Kidney capillary endothelial cell (primary cell): ENCODE results near the gene PHACTR3.
A peak's percentile ranks its signal among the peaks of the same experiment; 100 is the strongest.

Experiments
- DNase-seq: peaks from one replicate; pipeline ENCODE4 v3.0.0-alpha.2; 2018; ENCODE audit warnings: low spot score

The PHACTR3 gene

DNA sequence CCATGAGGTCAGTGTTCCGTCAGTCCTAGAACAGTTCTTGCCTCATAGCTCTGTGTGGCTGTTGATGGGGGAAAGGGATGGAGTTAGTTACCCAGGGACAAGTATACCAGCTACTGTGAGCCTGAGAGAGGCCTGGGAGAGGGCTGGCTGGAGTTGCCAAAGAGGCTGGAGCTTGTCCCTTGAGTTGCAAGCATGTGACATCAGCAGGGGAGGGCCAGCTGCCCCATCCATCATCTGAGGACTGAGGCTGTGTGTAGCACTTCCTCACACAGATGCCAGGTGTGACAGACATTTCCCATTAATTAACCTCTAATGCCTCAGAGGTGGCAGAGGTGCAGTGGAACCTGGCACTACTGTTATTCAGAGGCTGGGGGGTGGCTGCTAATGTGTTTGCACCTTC, 131.6 kb downstream of the PHACTR3 start:
- no peak for DNase-seq

- no peak for DNase-seq
Measured at GRCh38 chr20:59736366-59736765, 132.0 kb downstream of the PHACTR3 start.

- DNase-seq, result no peak
Measured at GRCh38 chr20:59737073-59737666, 132.8 kb downstream of the PHACTR3 start.

- no peak for DNase-seq
Measured at GRCh38 chr20:59737816-59738215, 133.5 kb downstream of the PHACTR3 start.

DNA sequence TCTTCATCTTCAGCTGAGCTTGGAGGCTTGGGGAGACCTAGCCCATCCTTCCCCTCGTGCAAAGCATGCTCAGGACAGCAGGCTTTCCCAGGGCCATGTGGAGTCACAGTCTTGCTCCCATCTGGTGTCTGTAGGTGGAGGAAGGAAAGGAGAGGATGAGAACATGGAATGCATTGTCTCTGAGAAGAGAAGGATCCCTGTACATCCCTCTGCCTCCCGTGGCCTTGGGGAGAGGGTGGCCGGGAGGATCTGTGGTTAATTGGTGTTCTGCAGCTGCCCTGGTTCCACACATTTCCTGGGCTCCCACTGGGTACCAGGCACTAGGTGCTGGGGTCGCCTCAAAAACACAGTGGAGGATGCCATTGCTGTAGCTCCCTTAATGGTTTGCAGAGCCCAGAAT, 134.5 kb downstream of the PHACTR3 start:
- no peak for DNase-seq

DNA sequence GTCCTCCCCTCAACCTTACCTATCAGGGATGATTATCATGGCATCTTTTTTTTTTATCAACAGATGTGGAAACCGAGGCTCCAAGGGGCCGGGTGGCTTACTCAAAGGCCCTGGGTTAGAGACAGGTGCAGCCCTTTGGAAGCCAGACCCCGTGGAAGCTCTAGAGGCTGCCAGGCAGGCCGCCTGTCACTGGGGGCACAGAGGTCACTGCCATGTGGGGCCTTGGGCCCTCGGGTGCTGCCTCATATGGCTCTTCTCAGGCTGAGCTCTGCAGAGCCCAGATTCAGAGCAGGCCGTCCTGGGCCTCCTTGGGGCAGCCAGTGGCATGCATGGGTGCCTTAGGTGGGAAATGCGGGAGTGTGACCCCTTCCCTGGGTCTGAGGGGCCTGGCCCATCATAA, 136.3 kb downstream of the PHACTR3 start:
- no peak for DNase-seq

GRCh38 chr20:59741073-59741472, 136.7 kb downstream of the PHACTR3 start:
- DNase-seq, result no peak

DNA sequence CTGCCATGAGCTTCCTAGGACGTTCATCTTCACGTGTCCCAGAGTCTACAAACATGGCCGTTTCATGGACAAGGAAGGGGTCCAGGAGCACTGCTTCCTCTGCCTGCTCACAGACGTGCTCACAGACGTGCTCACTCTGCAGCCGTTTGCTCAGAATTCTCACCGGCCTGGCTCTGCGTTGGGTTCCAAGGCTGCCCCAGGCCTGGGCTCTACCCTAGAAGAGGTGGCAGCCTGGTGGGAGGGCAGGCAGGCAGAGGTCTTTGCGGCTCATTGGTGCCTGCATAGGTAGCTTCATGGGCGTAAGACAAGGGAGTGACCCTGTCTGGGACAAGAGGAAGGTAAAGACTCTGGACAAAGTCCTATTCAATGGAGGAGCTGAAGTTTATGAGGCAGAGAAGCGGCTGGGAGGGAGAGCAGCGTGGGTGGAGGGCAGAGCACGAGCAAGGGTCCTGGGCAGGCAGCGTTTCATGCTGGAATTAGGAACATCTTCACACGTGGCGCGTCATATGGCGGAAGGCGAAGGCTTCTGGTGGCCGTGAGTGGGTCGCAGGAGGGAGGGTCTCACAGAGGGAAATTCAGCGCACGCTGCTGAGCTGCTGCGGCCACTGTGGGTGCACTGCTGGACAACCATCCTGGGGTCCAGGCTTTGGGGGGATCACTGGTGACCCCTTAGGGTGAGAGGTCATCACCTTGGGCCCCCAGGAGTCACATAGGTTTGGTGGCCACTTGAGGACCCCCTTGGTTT, 138.2 kb downstream of the PHACTR3 start:
- DNase-seq, result no peak

- no peak for DNase-seq
Measured at GRCh38 chr20:59743308-59743707, 139.0 kb downstream of the PHACTR3 start.

DNA sequence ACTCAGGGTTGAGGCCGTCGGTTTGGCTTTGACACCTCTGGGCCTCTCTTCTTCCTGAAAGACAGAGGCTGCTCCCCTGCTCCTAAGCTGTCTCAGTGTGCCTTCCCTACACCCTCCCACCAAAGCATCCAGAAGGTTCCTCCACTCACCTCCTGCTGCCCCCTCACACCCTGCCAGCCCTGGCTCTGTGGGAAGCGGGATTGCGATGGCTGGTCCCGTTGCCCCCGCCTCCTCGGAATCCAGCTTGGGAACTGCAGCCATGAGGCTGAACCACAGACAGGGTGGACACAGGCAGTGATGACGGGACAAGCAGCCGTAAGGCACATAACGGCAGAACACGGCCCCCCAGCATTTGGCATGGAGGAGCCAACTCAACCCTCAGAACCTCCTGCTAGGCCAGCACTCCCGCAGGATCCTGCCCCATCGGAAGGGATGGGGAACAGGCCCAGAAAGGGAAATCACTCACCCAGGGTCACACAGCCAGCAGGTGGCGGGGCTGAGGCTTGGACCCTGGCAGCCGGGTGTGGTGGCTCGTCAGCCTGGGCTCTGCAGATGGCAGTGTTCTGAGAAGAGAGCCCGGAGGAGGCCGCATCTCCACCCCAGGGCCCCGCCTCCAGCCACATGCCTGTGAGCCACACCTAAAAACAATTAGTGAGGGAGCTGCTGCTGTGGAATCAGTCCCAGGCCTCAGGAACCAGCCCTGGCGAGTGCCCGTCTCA, 139.6 kb downstream of the PHACTR3 start:
- DNase-seq, result no peak

- no peak for DNase-seq
Measured at GRCh38 chr20:59744756-59745155, 140.4 kb downstream of the PHACTR3 start.

DNA sequence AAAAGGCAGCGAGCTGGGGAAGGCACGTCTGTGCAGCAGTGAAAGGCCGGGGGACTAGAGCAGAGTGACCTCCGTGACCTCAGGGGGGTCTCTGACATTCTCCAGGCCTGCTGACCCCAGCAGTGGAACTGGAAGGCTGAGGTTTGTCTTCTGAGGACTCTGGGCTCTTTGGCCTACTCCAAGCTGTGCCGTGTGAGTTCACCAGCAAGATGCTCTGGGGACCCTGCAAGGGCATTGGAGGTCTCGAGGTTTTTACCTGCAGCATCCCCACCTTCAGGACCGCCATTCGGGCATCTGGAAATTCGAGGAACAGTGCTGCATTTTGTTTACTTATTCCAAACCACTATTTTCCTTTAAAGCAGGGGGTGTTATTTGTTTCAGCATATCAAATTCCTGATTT, 140.9 kb downstream of the PHACTR3 start:
- DNase-seq, result no peak

GRCh38 chr20:59745716-59746115, 141.4 kb downstream of the PHACTR3 start:
- no peak for DNase-seq

GRCh38 chr20:59746155-59746554, 141.8 kb downstream of the PHACTR3 start:
- DNase-seq, result no peak

DNA sequence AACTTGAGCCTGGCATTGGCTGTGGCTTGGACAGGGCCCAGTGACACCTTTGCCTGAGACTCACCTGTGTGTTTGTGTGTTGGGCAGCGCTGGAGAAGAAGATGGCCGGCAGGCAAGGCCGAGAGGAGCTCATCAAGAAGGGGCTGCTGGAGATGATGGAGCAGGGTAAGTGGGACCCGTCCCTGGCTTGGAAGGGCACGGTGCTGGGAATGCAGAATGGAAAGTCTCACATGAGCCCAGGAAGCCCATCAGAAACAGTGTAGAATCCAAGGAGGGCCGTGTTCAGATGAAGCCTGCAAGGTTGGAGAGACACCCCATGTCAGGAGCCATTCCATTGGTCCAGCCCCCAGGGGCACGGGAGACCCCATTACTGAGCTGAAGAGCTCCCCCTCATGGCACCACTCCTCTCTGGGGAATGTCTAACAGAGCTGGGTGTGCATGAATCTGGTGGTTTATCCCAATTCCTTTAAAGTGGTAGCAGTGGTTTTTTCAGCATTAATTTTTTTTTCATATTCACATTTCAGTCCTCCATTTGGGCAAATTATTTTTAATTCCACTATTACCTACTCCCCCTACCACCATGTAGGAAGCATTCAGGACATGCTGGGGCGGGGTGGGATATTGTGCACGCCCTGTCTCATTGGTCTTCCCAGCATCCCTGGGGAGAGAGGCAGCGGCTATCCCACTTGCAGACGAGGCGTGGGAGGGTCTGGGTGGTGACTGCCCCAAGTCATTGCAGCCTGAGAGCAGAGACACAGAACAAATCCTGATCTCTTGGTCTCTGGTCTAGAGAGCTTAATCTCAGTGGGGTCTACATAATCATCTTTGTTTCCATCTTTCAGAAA, 143.6 kb downstream of the PHACTR3 start:
- no peak for DNase-seq

DNA sequence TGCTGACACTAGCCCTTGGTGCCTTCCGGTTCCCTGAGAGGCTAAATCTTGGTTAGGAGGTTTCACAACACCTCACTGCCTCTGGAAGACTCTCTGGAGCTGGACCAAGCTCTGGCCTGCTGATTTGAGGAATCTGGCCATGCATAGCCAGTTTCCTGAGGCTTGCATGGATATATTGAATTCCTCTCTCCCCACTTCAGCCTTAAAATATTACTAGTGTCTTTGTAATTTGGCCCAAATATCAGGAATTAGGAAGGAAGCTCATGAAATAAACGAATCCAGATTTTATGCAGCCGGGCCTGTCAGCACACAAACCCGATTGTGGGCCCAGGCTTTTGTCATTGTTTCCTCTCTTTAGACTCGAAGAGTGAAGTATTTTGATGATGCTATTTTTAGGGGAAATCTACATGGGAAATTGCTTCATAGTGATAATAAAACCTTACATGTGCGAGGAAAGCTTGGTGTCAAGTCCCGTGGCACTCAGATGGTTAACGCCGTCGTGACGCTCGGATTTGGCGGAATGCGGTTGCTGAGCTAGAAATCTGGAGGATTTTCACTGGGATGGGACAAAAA, 144.4 kb downstream of the PHACTR3 start:
- no peak for DNase-seq

GRCh38 chr20:59749301-59749700, 145.0 kb downstream of the PHACTR3 start:
- DNase-seq, result no peak

DNA sequence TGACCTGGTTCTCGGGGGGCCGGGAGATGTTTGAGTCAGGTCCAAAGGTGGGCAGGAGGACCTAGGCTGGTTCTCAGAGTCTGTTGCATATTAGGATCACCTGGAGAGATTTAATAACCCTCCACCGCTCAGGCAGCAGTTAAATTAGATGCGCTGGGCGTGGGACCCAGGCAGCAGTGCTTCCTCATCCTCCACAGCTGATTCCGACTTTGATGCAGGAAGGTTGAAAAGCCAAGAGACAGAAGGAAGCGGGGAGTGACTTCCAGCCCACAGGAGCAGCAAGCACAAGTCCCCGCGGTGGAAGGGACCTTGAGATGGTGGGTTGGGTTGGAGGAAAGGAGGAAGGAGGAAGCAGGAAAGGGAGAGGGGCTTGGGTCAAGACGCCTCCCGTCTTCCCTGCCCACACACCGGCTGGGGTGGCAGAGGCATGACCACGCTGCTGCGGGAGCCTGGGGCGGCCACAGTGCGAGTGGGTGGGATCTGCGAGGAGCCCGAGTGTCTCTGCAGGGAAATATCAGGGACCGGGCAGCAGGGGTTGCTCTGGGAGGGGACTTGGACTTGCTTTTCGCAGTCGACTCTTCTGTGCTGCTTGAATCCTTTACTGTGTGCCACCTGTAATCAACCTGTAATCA, 146.0 kb downstream of the PHACTR3 start:
- DNase-seq, result no peak

DNA sequence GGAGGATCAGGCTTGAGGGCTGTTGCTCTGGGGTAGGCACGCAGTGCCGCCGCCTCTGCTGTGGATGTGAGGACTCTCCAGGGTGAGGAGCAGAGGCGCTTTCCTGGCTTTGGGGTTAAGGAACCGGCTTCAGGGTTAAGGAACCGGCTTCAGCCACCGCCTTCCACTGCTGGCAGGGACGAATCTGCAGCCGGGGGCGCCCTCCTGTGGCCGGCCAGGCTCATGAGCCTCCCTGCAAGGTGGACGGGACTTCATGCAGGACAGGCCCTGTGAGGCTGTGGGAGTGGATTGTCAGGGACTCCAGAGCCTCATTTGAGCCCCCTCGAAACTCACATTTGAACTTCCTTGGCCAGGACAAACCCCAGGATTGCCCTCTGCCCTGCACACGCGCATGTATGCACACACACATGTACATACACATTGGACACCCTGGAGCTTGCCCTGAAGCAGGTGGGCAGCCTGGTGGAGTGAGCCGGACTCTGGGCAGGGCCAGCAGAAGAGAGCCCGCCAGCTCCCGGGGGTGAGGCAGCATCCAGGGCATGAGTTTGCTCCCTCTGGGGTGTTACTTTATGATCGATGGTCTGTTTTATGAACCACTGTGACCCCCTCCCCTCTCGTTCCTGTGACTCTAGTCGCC, 146.9 kb downstream of the PHACTR3 start:
- DNase-seq, result peak; percentile 45

- DNase-seq, result no peak
Measured at GRCh38 chr20:59752101-59752586, 147.8 kb downstream of the PHACTR3 start.
